HG03196 (cell line): ENCODE data around the gene ZBTB8B.

ENCODE experiments used
- ATAC-seq: cut with Tn5 transposase; IDR thresholded peaks from one replicate; pipeline ENCODE4 v1.9.1; 2021; ENCODE audit not compliant: unreplicated experiment

Gene ZBTB8B

DNA sequence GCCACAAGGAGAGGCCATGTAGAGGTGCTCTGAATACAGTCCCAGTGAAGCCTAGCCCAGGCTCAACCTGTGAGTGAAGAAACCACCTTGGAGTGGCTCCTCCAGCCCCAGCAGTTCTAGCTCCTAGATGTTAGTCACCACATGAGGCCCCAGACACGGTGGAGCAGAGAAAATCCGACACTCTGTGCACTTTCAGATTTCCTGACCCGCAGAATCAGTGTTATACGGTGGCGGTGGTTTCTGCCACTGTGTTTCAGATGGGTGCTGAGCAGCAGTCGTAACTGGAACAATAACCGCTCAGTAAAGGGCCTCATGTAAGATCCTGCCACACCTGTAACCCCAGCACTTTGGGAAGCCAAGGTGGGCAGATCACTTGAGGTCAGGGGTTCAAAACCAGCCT lies 38.3 kb downstream of the ZBTB8B start:
- ATAC-seq: no peak

GRCh38 chr1:32507021-32507420 lies 42.1 kb downstream of the ZBTB8B start:
- ATAC-seq: no peak

- ATAC-seq: no peak
Measured at GRCh38 chr1:32508761-32509160, 43.9 kb downstream of the ZBTB8B start.

- no peak for ATAC-seq
Measured at GRCh38 chr1:32509939-32510338, 45.1 kb downstream of the ZBTB8B start.
